ENCODE results near the gene NOTCH1.

NOTCH1 gene

GRCh38 chr9:136455043-136456002 lies 90.5 kb downstream of the NOTCH1 start:
- no peak for TF ChIP-seq CTCF (IDR thresholded peaks at IDR 0.05; ENCODE audit: unreplicated experiment in 3 of 3)
- H3K27me3 Mint-ChIP-seq (ENCODE audit: low read depth) = no peaks in the 10 kb centered on the region
- H3K9me3 Mint-ChIP-seq = no peaks in the 10 kb centered on the region
- H3K4me1 Mint-ChIP-seq = no peaks in the 10 kb centered on the region
- no peak overlapping the region for H3K27ac Mint-ChIP-seq
- H3K36me3 Mint-ChIP-seq (ENCODE audit: low read depth) = peaks cover 75% of the 10 kb centered on the region
- H3K4me3 Mint-ChIP-seq = no peak overlapping the region

- no peak for TF ChIP-seq CTCF (IDR thresholded peaks at IDR 0.05; ENCODE audit: unreplicated experiment in 3 of 3)
- Mint-ChIP-seq H3K4me1 (no peaks in the 10 kb centered on the region), H3K9me3 (no peaks in the 10 kb centered on the region), H3K36me3 (ENCODE audit: low read depth) (peaks cover 72% of the 10 kb centered on the region), H3K4me3 (no peak overlapping the region), H3K27ac (no peak overlapping the region), H3K27me3 (ENCODE audit: low read depth) (no peaks in the 10 kb centered on the region)
These were observed 91.6 kb downstream of the NOTCH1 start for GRCh38 chr9:136454026-136454796.

GRCh38 chr9:136453326-136453725 lies 92.5 kb downstream of the NOTCH1 start:
- H3K4me3 Mint-ChIP-seq = no peak overlapping the region

GRCh38 chr9:136451221-136451877 lies 94.5 kb downstream of the NOTCH1 start:
- TF ChIP-seq CTCF (IDR thresholded peaks at IDR 0.05; ENCODE audit: unreplicated experiment in 3 of 3) = no peak
- H3K9me3 Mint-ChIP-seq = no peaks in the 10 kb centered on the region
- H3K27me3 Mint-ChIP-seq (ENCODE audit: low read depth) = no peaks in the 10 kb centered on the region
- H3K27ac Mint-ChIP-seq = no peak overlapping the region
- peaks cover 76% of the 10 kb centered on the region for H3K36me3 Mint-ChIP-seq (ENCODE audit: low read depth)
- no peak overlapping the region for H3K4me3 Mint-ChIP-seq
- no peaks in the 10 kb centered on the region for H3K4me1 Mint-ChIP-seq

More at GRCh38 chr9:136453326-136453725, 92.5 kb downstream of the NOTCH1 start:
- no peaks in the 10 kb centered on the region for H3K4me1 Mint-ChIP-seq
- no peaks in the 10 kb centered on the region for H3K9me3 Mint-ChIP-seq
- peaks cover 70% of the 10 kb centered on the region for H3K36me3 Mint-ChIP-seq (ENCODE audit: low read depth)
- H3K27ac Mint-ChIP-seq = no peak overlapping the region
- no peaks in the 10 kb centered on the region for H3K27me3 Mint-ChIP-seq (ENCODE audit: low read depth)
- no peak for TF ChIP-seq CTCF (IDR thresholded peaks at IDR 0.05; ENCODE audit: unreplicated experiment in 3 of 3)

- Mint-ChIP-seq H3K4me1 (no peaks in the 10 kb centered on the region), H3K9me3 (no peaks in the 10 kb centered on the region), H3K4me3 (no peak overlapping the region), H3K27me3 (ENCODE audit: low read depth) (no peaks in the 10 kb centered on the region), H3K36me3 (ENCODE audit: low read depth) (peaks cover 69% of the 10 kb centered on the region), H3K27ac (no peak overlapping the region)
- no peak for TF ChIP-seq CTCF (IDR thresholded peaks at IDR 0.05; ENCODE audit: unreplicated experiment in 3 of 3)
These were observed 97.2 kb downstream of the NOTCH1 start for GRCh38 chr9:136448655-136449054.

Data from nephron (organoid).